Stimulated activated CD8-positive, alpha-beta memory T cell treated with anti-CD3 and anti-CD28 coated beads, Interleukin-15, amount 100 ng/mL, for 24 hours (primary cell): Measurements from ENCODE around the gene COL7A1.
"Not testable (repeated sequence)": the region's sequence is repeated elsewhere in the genome, so short reads cannot be mapped to it uniquely, and the experiment has no call there.

Experiments used
- DNase-seq: peaks from one replicate; pipeline ENCODE4 v3.0.0-alpha.2; 2020; ENCODE audit warnings: low read depth

COL7A1 gene

DNA sequence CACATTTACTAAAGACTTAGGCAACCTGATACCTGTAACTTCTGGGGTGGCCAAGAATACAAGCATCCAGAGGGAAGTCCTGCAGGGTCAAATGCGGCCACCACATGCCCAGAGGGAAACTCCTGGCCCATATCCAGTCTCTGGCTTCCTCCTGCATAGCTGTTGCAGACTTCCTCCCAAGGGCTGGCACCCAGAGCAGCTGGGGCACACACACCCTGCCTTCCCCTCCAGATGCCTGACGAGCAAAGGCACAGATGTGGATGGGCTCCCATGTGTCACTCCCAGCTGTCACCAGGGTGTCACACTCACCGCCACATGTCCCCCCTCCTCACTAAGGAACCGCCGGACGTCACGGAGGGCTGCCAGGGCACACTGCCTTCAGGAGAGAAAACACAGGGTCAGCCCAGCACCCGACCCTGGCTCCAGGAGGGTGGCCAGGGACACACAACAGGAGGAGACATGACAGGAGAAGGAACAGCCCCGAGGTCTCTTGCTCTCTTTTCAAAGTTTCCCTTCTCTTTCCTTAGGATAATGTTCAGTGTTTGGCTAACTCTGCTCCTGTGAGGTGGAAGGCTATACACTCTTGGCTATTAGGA, 51.8 kb downstream of the COL7A1 start:
- DNase-seq, result no peak

DNA sequence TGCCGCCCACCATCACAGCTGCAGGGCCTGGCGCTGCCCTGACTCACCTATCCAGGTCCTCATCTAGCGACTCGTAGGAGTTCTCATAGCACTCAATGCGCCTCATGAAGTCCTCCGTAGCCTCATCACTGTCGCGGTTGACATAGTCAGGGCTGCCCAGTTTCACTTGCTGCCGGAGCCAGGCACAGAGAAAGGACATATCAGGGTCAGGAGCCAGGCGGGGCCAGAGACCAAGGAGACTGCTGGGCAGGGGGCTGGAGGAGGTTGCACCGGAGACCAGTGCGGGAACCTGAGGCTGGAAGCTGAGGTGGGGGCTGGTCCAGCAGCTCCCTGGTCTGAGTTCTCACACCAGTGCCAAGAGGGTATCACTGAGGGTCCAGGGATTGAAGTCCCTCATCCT, 56.7 kb downstream of the COL7A1 start:
- no peak for DNase-seq

DNA sequence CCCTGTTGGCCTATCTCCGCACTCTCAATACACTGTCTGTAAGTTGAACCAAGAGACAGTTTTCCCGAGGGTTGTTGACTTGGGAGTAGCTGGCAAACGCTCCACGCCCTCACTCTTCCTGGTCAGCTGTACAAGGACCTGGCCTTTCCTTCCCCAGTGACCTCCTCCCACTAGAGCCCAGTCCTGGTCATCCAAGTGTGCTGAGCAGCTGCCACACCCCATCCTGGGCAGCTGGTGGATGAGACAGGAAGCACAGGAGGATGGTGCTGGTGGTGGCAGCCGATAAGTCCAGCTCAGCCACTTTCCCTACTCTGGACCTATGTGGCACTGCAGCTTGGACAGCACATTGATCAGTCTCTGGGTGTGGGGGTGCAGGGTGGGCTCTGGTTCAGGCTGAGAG, 58.3 kb downstream of the COL7A1 start:
- DNase-seq, result no peak

DNA sequence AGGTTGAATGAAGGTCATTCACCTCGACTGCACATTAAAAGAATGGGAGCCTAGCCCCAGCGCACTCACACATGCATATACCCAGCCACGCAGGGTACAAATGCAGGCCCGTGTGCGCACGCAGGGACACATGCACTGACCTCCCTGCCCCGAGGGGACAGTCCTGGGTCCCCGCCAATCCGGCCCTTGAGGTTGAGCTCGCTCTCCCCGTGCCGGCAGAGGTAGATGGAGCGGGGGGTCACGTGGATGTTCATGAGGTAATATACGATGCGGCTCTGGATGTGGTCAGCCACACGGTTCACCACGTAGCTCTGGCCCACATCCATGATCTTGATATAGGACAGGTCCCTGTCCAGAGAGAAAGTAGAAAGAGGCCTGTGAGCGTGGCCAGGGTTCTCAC, 59.0 kb downstream of the COL7A1 start:
- DNase-seq, result no peak

DNA sequence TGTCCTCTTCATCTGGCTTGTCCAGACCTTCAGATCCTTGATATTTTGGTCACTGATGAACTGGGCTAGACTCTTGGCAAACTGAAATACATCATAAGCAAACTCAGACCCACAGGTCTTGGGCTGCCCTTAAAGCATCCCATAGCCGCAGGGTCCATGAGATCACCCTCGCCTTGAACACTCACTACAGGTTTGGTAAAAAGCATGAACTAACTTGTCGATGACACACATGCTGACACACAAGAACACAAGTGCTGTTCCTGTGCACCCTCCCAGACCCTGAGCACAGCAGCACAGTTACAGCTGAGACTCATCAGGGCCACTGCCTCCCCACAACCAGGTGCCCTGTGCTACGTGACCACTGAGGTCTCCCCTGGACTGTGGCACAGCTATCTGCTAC, 59.6 kb downstream of the COL7A1 start:
- no peak for DNase-seq

DNA sequence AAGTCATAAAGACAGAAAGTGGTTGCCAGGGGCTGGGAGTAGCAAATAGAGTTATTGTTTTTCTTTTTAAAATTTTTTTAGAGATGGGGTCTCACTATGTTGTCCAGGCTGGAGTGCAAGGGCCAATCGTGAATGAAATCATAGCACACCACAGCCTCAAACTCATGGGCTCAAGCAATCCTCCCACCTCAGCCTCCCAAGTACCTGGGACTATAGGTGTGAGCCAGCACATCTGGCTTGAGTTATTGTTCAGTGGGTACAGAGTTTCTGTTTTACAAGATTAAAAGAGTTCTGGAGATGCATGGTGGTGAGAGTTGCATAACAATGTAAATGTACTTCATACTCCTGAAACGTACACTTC, 62.2 kb downstream of the COL7A1 start:
- DNase-seq, result no peak

DNA sequence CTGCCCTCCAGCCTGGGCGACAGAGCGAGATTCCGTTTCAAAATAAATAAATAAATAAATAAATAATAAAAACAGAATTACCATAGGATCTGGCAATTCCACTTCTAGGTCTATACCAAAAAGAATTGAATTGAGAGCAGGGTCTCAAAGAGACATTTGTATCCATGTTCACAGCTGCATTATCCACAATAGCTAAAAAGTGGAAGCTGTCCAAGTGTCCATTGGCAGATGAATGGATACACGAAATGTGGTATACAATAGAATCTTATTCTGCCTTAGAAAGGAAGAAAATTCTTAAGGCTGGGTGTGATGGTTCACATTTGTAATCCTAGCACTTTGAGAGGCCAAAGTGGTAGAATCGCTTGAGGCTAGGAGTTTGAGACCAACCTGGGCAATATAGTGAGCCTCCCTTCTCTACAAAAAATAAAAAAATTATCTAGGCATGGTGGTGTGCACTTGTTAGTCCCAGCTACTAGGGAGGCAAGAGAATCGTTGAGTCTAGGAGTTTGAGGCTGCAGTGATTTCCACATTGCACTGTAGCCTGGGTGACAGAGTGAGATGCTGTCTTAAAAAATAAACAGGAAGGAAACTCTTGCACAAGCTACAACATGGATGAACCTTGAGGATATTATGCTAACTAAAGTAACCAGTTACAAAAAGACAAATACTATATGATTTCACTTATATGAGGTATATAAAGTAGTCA, 62.7 kb downstream of the COL7A1 start:
- DNase-seq, result no peak

DNA sequence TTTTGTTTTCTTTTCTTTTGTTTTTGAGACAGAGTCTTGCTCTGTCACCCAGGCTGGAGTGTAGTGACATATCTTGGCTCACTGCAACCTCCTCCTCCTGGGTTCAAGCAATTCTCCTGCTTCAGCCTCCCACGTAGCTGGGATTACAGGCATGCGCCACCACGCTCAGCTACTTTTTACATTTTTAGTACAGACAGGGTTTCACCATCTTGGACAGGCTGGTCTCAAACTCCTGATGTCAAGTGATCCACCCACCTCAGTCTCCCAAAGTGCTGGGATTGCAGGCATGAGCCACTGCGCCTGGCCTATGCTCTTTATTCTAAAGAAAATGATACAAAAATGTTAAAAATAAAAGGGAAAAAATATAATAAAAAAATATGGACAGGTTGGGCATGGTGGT, 64.4 kb downstream of the COL7A1 start:
- not testable (repeated sequence) for DNase-seq

DNA sequence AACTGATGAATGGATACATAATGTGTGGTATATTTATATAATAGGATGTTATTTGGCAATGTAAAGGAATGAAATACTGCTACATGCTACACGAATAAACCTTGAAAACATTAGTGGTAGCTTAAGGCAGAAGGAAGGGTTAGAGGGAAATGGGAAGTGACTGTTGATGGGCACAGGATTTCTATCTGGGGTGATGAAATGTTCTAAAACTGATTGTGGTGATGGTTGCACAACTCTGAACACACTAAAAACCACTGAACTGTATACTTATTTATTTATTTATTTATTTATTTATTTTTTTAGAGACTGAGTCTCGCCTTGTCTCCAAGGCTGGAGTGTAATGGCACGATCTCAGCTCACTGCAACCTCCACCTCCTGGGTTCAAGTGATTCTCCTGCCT, 66.4 kb downstream of the COL7A1 start:
- DNase-seq, result no peak

DNA sequence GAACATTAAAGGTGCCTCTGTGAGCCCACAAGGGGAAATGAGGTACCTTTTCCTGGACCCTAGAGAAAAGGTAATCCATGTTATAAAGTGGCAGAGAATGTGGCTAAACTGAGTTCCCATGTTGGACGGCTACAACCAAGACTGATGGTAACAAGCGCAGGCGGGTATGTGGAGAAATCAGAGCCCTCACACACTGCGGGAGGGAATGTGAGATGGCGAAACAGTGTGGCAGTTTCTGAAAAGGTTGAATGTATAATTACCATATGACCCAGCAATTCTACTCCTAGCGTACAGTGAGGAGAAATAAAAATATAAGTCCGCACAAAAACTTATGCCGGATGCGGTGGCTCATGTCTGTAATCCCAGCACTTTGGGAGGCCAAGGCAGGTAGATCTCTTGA, 67.1 kb downstream of the COL7A1 start:
- DNase-seq, result no peak

DNA sequence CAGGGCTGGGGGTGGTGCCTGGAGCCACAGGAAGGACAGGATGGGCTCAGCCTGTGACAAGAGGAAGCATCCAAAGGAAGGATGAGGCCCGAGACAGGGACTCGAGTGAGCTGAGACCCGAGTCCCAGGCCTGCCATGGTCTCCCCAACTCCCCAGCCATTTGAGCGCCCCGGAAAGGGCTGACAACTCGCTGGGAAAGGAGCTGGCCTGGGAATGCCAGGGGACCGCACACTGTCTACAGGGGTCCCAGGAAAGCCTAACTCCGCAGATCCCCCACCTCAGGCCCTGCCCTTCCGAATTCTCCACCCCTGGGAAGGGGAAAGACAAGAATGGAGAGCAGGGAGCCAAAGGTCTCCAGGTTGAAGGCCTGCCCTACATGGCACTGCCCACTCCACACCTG, 70.2 kb downstream of the COL7A1 start:
- DNase-seq, result no peak

DNA sequence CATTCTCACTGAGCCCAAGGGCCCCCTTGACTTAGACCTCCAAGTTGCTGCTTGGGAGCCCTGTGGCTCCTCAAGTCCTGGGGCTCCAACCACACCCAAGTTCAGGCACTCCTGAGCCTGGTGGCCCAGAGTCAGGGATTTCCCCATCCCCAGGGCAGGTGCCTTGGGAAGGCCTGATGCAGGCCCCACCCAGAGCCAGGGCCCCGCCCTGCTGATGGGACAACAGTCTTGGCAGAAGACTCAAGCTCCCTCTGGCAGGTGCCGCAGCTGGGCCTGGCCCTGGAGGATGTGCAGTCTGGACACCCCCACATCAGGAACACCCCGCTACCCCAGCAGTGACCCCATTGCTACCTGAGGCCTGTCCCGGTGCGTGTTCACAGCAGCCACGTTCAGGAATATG, 73.5 kb downstream of the COL7A1 start:
- no peak for DNase-seq

DNA sequence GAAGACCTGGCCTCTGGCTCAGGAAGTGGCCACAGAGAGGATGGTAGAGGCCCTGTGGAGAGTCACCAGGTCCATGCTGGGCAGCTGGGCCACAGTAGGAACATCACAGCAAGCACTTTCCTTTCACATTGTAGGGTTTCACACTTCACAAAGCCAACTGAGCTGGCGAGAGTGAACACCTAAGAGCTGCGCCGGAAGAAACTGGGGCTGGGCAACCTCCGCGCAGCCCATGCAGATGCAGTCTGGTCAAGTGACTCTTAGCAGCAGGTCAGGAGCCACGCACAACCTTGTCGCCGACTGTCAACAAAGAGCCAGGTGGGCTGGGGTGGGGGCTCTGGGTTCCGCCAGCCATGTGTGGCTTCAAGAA, 75.9 kb downstream of the COL7A1 start:
- DNase-seq, result no peak

DNA sequence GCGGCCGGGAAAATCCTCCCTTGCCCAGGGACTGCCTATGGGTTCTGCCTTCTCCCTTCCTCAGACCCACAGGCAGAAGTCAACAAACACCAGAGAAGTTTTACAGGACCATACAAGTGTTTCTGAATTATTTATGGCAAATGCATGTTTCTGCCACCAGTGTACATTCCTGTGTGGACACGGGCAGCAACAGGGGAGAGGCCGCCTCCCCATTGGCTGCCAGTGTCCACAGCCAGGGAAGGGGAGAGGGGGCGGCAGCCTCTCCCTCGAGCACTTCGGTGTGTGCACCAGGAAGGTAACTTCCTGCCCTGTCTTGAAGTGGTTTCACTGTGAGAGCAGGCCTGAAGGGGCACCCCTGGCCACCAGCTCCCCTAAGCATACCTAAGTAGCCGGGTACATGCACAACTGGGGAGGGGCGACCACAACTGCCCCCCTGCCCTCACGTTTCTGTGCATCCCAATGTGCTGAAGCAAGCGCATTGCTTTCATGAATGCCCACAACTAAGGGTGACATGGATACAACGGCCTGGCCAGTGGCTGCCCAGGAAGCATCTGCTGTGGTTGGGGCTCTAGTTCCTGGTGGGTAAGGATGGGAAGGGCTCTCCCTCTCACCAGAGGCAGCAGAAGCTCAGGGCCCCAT, 76.4 kb downstream of the COL7A1 start:
- DNase-seq, result no peak

DNA sequence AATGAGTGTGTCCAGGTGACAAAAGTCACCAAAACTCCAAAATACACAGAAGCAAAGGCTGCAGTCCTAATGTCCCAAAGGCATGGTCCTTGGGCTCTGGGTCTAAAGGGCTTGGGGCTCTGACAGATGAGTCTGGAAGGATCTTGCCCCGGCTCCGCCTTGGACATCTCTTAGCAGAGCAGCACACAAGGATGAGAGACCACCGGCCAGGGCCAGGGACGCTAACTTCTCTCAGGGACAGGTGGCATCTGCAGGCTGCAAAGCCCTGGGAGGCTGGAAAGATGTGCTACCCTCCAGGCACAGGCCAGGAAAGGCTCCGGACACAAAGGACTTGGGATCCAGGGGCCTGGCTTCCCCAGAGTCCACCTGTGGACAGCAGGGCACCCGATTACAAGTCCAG, 77.1 kb downstream of the COL7A1 start:
- DNase-seq, result no peak

DNA sequence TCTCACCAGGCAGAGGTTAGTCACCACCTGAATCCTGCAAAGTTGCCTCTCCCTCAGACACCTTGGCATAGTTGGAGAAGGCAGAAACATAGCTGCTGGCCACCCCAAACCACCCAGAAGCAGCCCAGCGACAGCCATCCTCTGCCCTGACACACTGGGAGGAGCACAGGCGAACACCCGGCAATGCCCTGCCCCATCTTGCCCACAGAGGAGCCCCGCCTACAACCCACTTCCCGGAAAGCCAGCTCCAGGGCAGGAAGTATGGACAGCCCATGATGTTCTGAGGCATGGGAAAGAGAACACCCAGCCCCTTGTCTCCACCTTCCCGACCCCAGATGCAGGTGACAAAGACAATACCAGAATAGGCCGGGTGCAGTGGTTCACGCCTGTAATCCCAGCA, 78.6 kb downstream of the COL7A1 start:
- DNase-seq, result no peak

DNA sequence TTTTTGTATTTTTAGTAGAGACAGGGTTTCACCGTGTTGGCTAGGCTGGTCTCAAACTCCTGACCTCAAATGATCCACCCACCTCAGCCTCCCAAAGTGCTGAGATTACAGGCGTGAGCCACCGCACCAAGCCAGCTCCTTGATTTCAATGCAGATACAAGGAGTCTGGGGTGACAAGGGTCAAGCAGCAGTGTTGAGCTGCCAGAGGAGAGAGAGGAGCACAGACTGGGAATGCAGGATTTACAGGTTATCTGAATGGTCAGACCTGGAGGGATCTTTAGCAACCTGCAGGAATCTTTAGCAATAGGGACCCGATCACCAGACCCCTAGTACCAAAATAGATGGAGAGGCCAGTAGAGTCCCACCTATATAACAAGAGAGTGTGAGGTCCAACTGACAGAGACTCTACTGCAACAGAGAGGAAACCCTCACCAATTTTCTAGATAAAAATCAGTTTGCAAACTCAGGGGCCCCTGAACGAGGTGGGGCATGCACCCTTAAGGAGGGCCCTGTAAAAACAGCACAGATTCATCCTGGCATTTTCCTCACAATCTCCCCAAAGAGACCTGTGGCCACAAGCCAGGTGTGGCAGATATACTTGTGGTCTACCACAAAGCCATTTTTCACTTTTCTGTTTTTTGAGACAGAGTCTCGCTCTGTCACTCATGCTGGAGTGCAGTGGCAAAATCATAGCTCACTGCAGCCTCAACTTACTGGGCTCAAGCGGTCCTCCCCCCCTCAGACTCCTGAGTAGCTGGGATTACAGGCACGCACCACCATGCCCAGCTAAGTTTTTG, 80.5 kb downstream of the COL7A1 start:
- no peak for DNase-seq
